ENCODE measurements around the gene CAST.

Gene CAST

GRCh38 chr5:96745025-96745424 is 82.8 kb downstream of the CAST start:
- DNase-seq = no peak
- no peak for TF ChIP-seq POLR2A (IDR thresholded peaks at IDR 0.05; ENCODE audit: low read length)
- TF ChIP-seq GATA1 (IDR thresholded peaks at IDR 0.05; ENCODE audit: low read depth, low read length) = no peak

DNA sequence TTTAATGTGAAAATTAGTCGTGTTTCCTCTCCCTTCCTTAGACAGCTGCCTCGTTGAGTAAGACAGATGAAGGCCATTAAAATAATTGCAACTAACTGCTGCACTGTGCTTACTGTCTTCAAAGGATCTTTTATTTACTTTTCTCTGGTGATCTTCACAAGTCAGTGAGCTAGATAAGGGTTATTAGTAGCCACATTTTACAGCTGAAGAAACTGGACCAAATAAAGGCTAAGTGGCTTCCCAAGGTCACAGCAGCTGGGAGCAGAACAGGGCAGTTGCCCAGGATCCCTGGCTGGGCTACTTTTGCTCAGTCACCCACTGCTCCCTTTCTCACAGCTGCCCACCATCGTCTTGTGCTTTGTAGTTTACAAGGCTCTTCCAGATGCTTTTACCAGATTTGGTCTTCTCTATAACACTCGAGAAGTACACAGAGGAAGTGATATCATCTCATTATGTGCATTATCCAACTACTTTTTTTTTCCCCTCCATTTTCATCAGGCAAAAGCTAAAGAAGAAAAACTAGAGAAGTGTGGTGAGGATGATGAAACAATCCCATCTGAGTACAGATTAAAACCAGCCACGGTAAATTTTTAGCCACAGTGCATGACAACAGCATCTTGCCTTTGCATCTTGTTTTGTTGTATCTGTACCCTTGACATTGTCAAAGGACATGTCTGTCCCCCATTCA is 83.8 kb downstream of the CAST start:
- DNase-seq = peak; percentile 33 to 45
- TF ChIP-seq POLR2A (IDR thresholded peaks at IDR 0.05; ENCODE audit: low read length) (no peak), GATA1 (IDR thresholded peaks at IDR 0.05; ENCODE audit: low read depth, low read length) (no peak)

DNA sequence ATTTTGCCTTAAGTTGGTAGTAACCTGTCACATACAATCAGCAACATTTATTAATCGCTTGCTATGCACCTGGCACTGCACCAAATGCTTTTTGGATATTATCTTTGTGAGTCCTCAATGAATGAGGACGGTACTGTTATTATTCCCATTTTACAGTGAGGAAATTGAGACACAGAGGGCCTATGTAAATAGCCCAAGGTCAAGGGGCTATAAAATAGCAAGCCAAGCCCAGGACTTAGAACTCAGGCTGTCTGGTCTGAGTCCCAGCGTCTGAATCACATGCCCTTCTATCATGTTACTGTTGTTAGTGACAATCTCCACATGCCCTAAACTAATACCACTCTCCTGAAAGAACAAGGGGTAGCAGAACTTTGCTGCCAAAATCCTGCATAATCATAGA is 85.5 kb downstream of the CAST start:
- DNase-seq = no peak
- TF ChIP-seq POLR2A (IDR thresholded peaks at IDR 0.05; ENCODE audit: low read length) = no peak
- no peak for TF ChIP-seq GATA1 (IDR thresholded peaks at IDR 0.05; ENCODE audit: low read depth, low read length)

DNA sequence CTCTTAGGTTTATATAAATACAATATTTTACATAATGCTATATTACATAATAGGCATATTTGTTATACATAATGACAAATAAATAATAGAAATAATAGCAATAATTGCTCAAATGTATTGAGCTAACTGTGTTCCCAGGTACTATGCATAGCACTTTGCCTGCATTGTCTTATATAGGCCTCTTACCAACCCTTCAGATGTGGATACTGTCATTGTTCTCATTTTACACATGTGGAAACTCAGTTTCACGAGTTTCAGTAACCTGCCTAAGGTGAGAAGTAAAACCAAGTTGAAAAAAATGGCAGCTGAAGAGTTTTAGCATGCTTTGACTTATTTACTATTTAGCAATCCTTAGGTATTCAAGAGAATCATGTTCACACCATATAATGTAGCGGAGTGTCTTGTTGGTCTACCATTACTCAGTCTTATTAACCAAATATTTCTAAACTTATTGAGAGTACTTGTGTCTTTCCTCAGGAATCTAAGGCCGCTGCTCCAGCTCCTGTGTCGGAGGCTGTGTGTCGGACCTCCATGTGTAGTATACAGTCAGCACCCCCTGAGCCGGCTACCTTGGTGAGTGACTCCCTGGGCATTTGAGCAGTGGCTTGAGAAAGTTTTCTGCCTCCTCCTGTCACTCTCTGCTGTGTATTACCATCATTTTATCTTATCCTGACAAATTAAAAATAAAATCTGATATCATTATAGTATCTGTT is 88.1 kb downstream of the CAST start:
- no peak for TF ChIP-seq POLR2A (IDR thresholded peaks at IDR 0.05; ENCODE audit: low read length)
- no peak for TF ChIP-seq GATA1 (IDR thresholded peaks at IDR 0.05; ENCODE audit: low read depth, low read length)
- no peak for DNase-seq

DNA sequence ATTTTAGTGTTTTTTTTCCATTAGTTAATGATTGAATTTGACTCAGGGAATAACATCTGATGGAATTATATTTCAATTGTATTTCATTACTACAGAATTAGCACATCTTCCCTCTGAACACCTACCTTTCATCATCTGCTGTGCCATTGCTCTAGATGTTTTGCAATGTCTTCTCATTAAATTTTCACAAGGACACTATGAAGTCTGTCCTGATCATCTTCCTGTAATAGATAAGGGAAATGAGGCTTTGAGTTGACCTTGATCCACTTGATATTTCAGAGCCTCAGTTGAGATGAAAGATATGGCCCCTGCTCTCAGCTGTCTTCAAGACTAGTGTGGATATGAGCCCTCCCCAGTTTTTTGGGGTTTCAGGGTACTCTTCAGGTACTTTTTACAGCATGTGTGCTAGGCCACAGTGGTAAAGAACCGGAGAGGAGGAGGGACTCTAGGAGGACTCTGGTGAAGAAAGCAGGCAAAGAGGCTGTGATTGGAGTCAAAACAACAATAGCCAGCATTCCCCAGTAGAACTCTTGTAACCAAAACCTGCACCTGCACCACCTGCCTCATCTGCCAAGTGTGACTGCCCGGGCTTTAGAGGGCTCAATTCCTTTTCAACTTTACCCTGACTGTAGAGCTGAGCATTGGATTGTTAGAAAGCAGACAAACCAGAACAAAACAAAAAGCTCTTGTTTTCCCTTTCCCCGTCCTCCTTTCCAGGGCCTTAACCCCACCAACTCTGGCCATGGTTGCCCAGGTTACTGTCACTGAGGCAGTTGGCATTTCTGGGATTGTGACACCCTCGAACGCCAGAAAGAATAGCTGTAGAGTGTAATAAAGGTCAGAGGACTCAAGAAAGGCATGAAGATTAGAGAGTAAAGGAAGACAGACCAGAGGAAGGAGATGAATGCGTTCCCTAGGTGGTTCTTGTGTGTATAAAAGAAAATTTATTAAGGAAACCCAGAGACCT is 89.3 kb downstream of the CAST start:
- TF ChIP-seq POLR2A (IDR thresholded peaks at IDR 0.05; ENCODE audit: low read length) (no peak), GATA1 (IDR thresholded peaks at IDR 0.05; ENCODE audit: low read depth, low read length) (no peak)
- no peak for DNase-seq

GRCh38 chr5:96752341-96753016 is 90.3 kb downstream of the CAST start:
- peak; percentile 77 to 89 for DNase-seq
- TF ChIP-seq POLR2A (IDR thresholded peaks at IDR 0.05; ENCODE audit: low read length) = no peak

DNA sequence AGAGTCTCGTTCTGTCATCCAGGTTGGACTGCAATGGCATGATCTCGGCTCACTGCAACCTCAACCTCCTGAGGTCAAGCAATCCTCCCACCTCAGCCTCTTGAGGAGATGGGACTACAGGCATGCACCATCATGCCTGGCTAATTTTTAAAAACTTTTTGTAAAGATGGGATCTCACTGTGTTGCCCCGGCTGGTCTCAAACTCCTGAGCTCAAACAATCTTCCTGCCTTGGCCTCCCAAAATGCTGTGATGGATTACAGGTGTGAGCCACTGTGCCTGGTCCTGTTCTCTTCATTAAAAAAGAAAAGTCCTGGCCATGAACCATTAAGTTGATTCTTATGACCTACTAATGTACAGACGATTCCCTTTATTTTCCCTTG is 90.8 kb downstream of the CAST start:
- TF ChIP-seq GATA1 (IDR thresholded peaks at IDR 0.05; ENCODE audit: low read depth, low read length) (no peak), POLR2A (IDR thresholded peaks at IDR 0.05; ENCODE audit: low read length) (no peak)
- DNase-seq = no peak

- TF ChIP-seq POLR2A (IDR thresholded peaks at IDR 0.05; ENCODE audit: low read length) (no peak), GATA1 (IDR thresholded peaks at IDR 0.05; ENCODE audit: low read depth, low read length) (no peak)
Observed at GRCh38 chr5:96753848-96754247, 91.7 kb downstream of the CAST start.

DNA sequence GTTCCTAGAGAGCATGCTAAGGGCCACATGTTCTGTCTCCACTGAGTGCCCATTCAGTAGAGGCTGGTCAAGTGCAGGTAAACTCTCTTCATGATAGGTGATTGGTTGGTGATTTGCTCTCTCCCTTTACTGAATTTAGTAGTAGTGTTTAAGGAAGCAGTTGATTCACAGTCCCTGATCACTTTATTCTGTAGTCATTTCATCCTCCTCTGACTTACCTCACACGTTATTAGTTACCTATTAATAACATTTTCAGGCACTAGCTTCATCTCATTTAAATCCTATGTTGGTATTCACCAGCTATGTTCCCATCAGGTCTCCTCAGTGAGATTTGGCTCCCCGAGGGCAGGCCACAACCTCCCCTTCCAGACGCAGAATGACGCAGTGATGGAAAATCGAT is 93.7 kb downstream of the CAST start:
- no peak for TF ChIP-seq GATA1 (IDR thresholded peaks at IDR 0.05; ENCODE audit: low read depth, low read length)
- no peak for TF ChIP-seq POLR2A (IDR thresholded peaks at IDR 0.05; ENCODE audit: low read length)
- DNase-seq = no peak

More at GRCh38 chr5:96753848-96754247, 91.7 kb downstream of the CAST start:
- no peak for DNase-seq

DNA sequence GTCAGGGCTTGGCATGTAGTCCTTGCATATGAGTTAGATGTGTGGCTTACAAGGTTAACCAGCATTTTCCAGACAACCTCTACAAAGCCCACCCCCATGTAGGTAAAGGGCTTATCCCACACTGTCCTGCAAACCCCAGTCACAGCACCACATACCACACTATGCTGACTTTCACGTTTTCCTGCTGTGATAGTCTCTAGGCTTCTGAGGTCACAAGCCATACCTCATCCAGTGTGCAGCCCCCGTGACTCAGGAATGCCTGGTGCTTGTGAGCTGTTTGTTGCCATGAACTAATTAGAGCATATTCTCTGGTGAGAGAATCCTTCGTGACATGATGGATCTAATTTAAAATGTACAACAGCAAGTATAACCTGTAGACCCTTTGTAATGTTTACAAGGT is 94.8 kb downstream of the CAST start:
- no peak for DNase-seq
- TF ChIP-seq GATA1 (IDR thresholded peaks at IDR 0.05; ENCODE audit: low read depth, low read length) (no peak), POLR2A (IDR thresholded peaks at IDR 0.05; ENCODE audit: low read length) (no peak)

- no peak for DNase-seq
- TF ChIP-seq GATA1 (IDR thresholded peaks at IDR 0.05; ENCODE audit: low read depth, low read length) (no peak), POLR2A (IDR thresholded peaks at IDR 0.05; ENCODE audit: low read length) (no peak)
Observed at GRCh38 chr5:96758621-96759020, 96.4 kb downstream of the CAST start.

GRCh38 chr5:96761618-96762017 is 99.4 kb downstream of the CAST start:
- DNase-seq = no peak
- TF ChIP-seq POLR2A (IDR thresholded peaks at IDR 0.05; ENCODE audit: low read length) = no peak
- no peak for TF ChIP-seq GATA1 (IDR thresholded peaks at IDR 0.05; ENCODE audit: low read depth, low read length)

GRCh38 chr5:96763026-96763425 is 100.8 kb downstream of the CAST start:
- no peak for TF ChIP-seq POLR2A (IDR thresholded peaks at IDR 0.05; ENCODE audit: low read length)
- no peak for TF ChIP-seq GATA1 (IDR thresholded peaks at IDR 0.05; ENCODE audit: low read depth, low read length)
- peak in 1 of 2 experiments; percentile 25 for DNase-seq

Data from erythroblast (primary cell).